ENCODE results near the gene MDGA2. TPM values are rescaled to one million over a fixed set of nuclear protein-coding genes. Genes with fewer than 3 reads are reported as not detected.

MDGA2 gene
- polyA plus RNA-seq, 1 of the 3 experiments (the other 2 are of a cell fraction) = not detected

DNA sequence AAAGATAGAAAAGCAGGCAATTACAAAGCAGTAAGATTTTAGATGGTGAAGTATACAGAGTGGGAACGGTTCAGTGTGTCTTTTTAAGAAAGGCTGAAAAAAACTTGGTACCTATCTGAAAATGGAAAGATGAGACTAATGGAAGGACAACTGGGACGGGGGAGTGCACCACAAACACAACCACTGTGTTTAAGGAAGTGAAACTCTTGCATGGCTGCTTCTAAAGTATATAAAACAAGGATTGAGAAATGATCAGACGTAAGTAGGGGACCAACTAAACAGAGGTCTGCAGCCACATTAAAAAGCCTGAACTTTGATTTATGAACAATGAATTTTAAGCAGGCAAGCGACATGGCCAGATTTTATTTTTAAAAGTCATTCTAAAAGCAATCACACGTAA is 328.6 kb downstream of the MDGA2 start:
- POLR2A ChIA-PET = no interaction called here
- no peak overlapping the region for H3K4me3 ChIP-seq (ENCODE audit: low read depth in 2 of 2, low read length in 1 of 2)
- H3K36me3 ChIP-seq (replicated peaks in 1 of 2; ENCODE audit: control insufficient read depth in 1 of 2, insufficient read depth in 2 of 2, low read length in 1 of 2) = no peaks in the 10 kb centered on the region
- no peaks in the 10 kb centered on the region for H3F3A ChIP-seq (replicated peaks; ENCODE audit: insufficient read depth)
- H3K79me2 ChIP-seq (ENCODE audit: insufficient read depth) = no peaks in the 10 kb centered on the region
- no peaks in the 10 kb centered on the region for H3K9me3 ChIP-seq
- H2AFZ ChIP-seq (ENCODE audit: low read depth) = no peak overlapping the region
- no peak overlapping the region for H3K27ac ChIP-seq (ENCODE audit: low read depth in 2 of 2, low read length in 1 of 2)
- no peaks in the 10 kb centered on the region; the same call in 1 of the 2 replicates for H3K27me3 ChIP-seq (ENCODE audit: insufficient read depth)
- DNase-seq = no peak
- no peak overlapping the region for H3K4me2 ChIP-seq
- TF ChIP-seq, protein P1, sequence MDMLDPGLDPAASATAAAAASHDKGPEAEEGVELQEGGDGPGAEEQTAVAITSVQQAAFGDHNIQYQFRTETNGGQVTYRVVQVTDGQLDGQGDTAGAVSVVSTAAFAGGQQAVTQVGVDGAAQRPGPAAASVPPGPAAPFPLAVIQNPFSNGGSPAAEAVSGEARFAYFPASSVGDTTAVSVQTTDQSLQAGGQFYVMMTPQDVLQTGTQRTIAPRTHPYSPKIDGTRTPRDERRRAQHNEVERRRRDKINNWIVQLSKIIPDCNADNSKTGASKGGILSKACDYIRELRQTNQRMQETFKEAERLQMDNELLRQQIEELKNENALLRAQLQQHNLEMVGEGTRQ (IDR thresholded peaks at IDR 0.05; ENCODE audit: borderline replicate concordance, low read depth, low read length) = no peak
- TF ChIP-seq, protein P2, sequence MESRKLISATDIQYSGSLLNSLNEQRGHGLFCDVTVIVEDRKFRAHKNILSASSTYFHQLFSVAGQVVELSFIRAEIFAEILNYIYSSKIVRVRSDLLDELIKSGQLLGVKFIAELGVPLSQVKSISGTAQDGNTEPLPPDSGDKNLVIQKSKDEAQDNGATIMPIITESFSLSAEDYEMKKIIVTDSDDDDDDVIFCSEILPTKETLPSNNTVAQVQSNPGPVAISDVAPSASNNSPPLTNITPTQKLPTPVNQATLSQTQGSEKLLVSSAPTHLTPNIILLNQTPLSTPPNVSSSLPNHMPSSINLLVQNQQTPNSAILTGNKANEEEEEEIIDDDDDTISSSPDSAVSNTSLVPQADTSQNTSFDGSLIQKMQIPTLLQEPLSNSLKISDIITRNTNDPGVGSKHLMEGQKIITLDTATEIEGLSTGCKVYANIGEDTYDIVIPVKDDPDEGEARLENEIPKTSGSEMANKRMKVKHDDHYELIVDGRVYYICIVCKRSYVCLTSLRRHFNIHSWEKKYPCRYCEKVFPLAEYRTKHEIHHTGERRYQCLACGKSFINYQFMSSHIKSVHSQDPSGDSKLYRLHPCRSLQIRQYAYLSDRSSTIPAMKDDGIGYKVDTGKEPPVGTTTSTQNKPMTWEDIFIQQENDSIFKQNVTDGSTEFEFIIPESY (IDR thresholded peaks at IDR 0.05; ENCODE audit: borderline replicate concordance, low read depth) = no peak
- TF ChIP-seq, protein P3, sequence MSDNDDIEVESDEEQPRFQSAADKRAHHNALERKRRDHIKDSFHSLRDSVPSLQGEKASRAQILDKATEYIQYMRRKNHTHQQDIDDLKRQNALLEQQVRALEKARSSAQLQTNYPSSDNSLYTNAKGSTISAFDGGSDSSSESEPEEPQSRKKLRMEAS (IDR thresholded peaks at IDR 0.05; ENCODE audit: low read depth) = no peak
- TF ChIP-seq GABPA (IDR thresholded peaks at IDR 0.05; ENCODE audit: low read depth) = no peak
- TF ChIP-seq, protein P4, sequence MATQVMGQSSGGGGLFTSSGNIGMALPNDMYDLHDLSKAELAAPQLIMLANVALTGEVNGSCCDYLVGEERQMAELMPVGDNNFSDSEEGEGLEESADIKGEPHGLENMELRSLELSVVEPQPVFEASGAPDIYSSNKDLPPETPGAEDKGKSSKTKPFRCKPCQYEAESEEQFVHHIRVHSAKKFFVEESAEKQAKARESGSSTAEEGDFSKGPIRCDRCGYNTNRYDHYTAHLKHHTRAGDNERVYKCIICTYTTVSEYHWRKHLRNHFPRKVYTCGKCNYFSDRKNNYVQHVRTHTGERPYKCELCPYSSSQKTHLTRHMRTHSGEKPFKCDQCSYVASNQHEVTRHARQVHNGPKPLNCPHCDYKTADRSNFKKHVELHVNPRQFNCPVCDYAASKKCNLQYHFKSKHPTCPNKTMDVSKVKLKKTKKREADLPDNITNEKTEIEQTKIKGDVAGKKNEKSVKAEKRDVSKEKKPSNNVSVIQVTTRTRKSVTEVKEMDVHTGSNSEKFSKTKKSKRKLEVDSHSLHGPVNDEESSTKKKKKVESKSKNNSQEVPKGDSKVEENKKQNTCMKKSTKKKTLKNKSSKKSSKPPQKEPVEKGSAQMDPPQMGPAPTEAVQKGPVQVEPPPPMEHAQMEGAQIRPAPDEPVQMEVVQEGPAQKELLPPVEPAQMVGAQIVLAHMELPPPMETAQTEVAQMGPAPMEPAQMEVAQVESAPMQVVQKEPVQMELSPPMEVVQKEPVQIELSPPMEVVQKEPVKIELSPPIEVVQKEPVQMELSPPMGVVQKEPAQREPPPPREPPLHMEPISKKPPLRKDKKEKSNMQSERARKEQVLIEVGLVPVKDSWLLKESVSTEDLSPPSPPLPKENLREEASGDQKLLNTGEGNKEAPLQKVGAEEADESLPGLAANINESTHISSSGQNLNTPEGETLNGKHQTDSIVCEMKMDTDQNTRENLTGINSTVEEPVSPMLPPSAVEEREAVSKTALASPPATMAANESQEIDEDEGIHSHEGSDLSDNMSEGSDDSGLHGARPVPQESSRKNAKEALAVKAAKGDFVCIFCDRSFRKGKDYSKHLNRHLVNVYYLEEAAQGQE (IDR thresholded peaks at IDR 0.05; ENCODE audit: low read depth, low read length) = no peak
- H3K9me2 ChIP-seq = no peaks in the 10 kb centered on the region
- H3K9ac ChIP-seq = no peak overlapping the region
- H3K4me1 ChIP-seq (ENCODE audit: control insufficient read depth in 1 of 2, insufficient read depth in 2 of 2, low read depth in 1 of 2, low read length in 1 of 2) = no peaks in the 10 kb centered on the region
- 8% methylated on average over 5 of the region's 5 CpGs for WGBS (ENCODE audit: low lambda C conversion rate)
- CTCF ChIA-PET = no interaction called here
- H4K20me1 ChIP-seq (ENCODE audit: insufficient read depth) = no peaks in the 10 kb centered on the region

DNA sequence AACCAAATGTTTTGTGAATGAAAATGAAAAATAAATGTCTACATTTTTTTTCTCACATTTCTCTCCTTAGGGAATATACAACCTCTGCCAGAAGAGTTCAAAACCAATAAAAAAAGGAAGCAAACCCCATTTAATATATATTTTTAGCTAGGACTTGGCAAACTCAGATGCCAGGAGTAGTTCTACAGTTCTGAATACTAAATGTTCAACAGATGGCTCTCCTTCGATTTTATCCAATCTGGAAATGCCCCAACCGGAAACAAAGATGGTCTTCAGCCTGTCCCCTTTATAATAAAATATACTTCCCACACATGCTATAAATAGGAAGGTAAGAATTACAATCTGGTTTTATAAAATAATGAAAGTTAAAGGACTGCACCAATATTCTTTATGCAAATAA is 330.4 kb downstream of the MDGA2 start:
- 0% methylated on average over 2 of the region's 2 CpGs for WGBS (ENCODE audit: low lambda C conversion rate)
- no peak overlapping the region for H3K9ac ChIP-seq
- H3K4me1 ChIP-seq (ENCODE audit: control insufficient read depth in 1 of 2, insufficient read depth in 2 of 2, low read depth in 1 of 2, low read length in 1 of 2) = no peaks in the 10 kb centered on the region
- no peaks in the 10 kb centered on the region for H3K79me2 ChIP-seq (ENCODE audit: insufficient read depth)
- no peaks in the 10 kb centered on the region for H3K9me2 ChIP-seq
- H3F3A ChIP-seq (replicated peaks; ENCODE audit: insufficient read depth) = no peaks in the 10 kb centered on the region
- no peak overlapping the region for H3K4me3 ChIP-seq (ENCODE audit: low read depth in 2 of 2, low read length in 1 of 2)
- no peak for DNase-seq
- H3K27me3 ChIP-seq (ENCODE audit: insufficient read depth) = no peaks in the 10 kb centered on the region; the same call in 1 of the 2 replicates
- H3K9me3 ChIP-seq = no peaks in the 10 kb centered on the region
- H4K20me1 ChIP-seq (ENCODE audit: insufficient read depth) = no peaks in the 10 kb centered on the region
- ChIA-PET CTCF (no interaction called here), POLR2A (no interaction called here)
- H3K36me3 ChIP-seq (replicated peaks in 1 of 2; ENCODE audit: control insufficient read depth in 1 of 2, insufficient read depth in 2 of 2, low read length in 1 of 2) = no peaks in the 10 kb centered on the region
- H3K27ac ChIP-seq (ENCODE audit: low read depth in 2 of 2, low read length in 1 of 2) = no peak overlapping the region
- no peak overlapping the region for H3K4me2 ChIP-seq
- no peak overlapping the region for H2AFZ ChIP-seq (ENCODE audit: low read depth)
- TF ChIP-seq GABPA (IDR thresholded peaks at IDR 0.05; ENCODE audit: low read depth) = no peak
- TF ChIP-seq, protein P3 (IDR thresholded peaks at IDR 0.05; ENCODE audit: low read depth) = no peak
- TF ChIP-seq TEAD4 (IDR thresholded peaks at IDR 0.05; ENCODE audit: borderline replicate concordance, insufficient read depth) = no peak
- TF ChIP-seq JUND (IDR thresholded peaks at IDR 0.05) = no peak
- TF ChIP-seq FOXJ3 (CRISPR knock-in tag; IDR thresholded peaks at IDR 0.05) = no peak
- TF ChIP-seq, protein P5, sequence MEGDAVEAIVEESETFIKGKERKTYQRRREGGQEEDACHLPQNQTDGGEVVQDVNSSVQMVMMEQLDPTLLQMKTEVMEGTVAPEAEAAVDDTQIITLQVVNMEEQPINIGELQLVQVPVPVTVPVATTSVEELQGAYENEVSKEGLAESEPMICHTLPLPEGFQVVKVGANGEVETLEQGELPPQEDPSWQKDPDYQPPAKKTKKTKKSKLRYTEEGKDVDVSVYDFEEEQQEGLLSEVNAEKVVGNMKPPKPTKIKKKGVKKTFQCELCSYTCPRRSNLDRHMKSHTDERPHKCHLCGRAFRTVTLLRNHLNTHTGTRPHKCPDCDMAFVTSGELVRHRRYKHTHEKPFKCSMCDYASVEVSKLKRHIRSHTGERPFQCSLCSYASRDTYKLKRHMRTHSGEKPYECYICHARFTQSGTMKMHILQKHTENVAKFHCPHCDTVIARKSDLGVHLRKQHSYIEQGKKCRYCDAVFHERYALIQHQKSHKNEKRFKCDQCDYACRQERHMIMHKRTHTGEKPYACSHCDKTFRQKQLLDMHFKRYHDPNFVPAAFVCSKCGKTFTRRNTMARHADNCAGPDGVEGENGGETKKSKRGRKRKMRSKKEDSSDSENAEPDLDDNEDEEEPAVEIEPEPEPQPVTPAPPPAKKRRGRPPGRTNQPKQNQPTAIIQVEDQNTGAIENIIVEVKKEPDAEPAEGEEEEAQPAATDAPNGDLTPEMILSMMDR (IDR thresholded peaks at IDR 0.05) = no peak
- TF ChIP-seq EZH2phosphoT487 (IDR thresholded peaks at IDR 0.05; ENCODE audit: borderline replicate concordance, low read depth) = no peak
- TF ChIP-seq, protein P4 (IDR thresholded peaks at IDR 0.05; ENCODE audit: low read depth, low read length) = no peak
- TF ChIP-seq YY1 (IDR thresholded peaks at IDR 0.05; ENCODE audit: low read depth) = no peak
- TF ChIP-seq TCF12 (IDR thresholded peaks at IDR 0.05) = no peak
- no peak for TF ChIP-seq NFIC (IDR thresholded peaks at IDR 0.05; ENCODE audit: borderline replicate concordance)

Measured in SK-N-SH (cell line).